IMR-90 (cell line): ENCODE results near the gene KCNA10. TPM values are rescaled to one million over a fixed set of nuclear protein-coding genes. Genes with fewer than 3 reads are reported as not detected.

Experiments
- ATAC-seq: fragments of 200-7000 bp; cut with Tn5 transposase; 2 replicates; pipeline ENCODE4 v1.9.1; 2020; ENCODE audit warnings: low read depth, mild to moderate bottlenecking, moderate library complexity
- BruUV-seq: library from RNA; stranded (reverse); fragments of 400-500 nt; replicated peaks from 2 replicates; lab custom pipeline; 2021; lab: Mats Ljungman, UMichigan
- CTCF ChIA-PET: fragments of 300-600 bp; formaldehyde crosslinking; extraction: SDS; loops from one replicate; lab custom pipeline; 2021; ENCODE audit warnings: antibody characterized with exemption; lab: Yijun Ruan, JAX
- POLR2A ChIA-PET: fragments of 300-600 bp; sonication (Branson Sonifier 250); formaldehyde crosslinking; loops from one replicate; lab custom pipeline; 2022; ENCODE audit warnings: antibody characterized with exemption; ENCODE audit not compliant: unreplicated experiment; lab: Charles Lee
- DNase-seq: peaks from one replicate; pipeline ENCODE4 v3.0.0; 2013
- H2AFZ ChIP-seq: replicated peaks from 2 replicates; pipeline ENCODE3; 2013; ENCODE audit warnings: low read length, mild to moderate bottlenecking; ENCODE audit not compliant: poor library complexity
- H2AK5ac ChIP-seq: 2 replicates; pipeline ENCODE4 v1.6.1; 2013; ENCODE audit warnings: low read depth, low read length, inconsistent platforms
- H2AK9ac ChIP-seq: replicated peaks from 2 replicates; pipeline ENCODE3; 2013; ENCODE audit warnings: mild to moderate bottlenecking, low read depth, low read length, moderate library complexity; ENCODE audit not compliant: poor library complexity
- H2BK120ac ChIP-seq: 2 replicates; pipeline ENCODE4 v1.6.1; 2013; ENCODE audit warnings: low read depth, low read length, inconsistent platforms
- H2BK15ac ChIP-seq: 3 replicates; pipeline ENCODE4 v1.6.1; 2013; ENCODE audit warnings: low read depth, low read length, inconsistent platforms
- H2BK20ac ChIP-seq: 2 replicates; pipeline ENCODE4 v1.6.1; 2013; ENCODE audit warnings: low read depth, mild to moderate bottlenecking, inconsistent platforms, low read length, moderate library complexity
- H2BK5ac ChIP-seq: 2 replicates; pipeline ENCODE4 v1.6.1; 2013; ENCODE audit warnings: mild to moderate bottlenecking, low read depth, low read length, inconsistent platforms; ENCODE audit not compliant: poor library complexity, severe bottlenecking
- H3K14ac ChIP-seq: replicated peaks from 2 replicates; pipeline ENCODE4 v1.6.1; 2013; ENCODE audit warnings: low read depth, low read length, inconsistent platforms
- H3K18ac ChIP-seq: 2 replicates; pipeline ENCODE4 v1.6.1; 2013; ENCODE audit warnings: low read depth, low read length, control low read depth
- H3K23ac ChIP-seq: 2 replicates; pipeline ENCODE4 v1.6.1; 2013; ENCODE audit warnings: low read depth, low read length, inconsistent platforms
- H3K27ac ChIP-seq: 2 replicates; pipeline ENCODE4 v1.5.1; 2013; ENCODE audit warnings: mild to moderate bottlenecking, control low read depth, low read length; ENCODE audit not compliant: insufficient read depth
- H3K27me3 ChIP-seq: 2 replicates; pipeline ENCODE4 v1.6.1; 2013; ENCODE audit warnings: low read length; ENCODE audit not compliant: control insufficient read depth, insufficient read depth
- H3K36me3 ChIP-seq: 2 replicates; pipeline ENCODE4 v1.6.1; 2013; ENCODE audit warnings: low read length, mixed read lengths; ENCODE audit not compliant: control insufficient read depth, insufficient read depth
- H3K4ac ChIP-seq: 2 replicates; pipeline ENCODE4 v1.6.1; 2013; ENCODE audit warnings: low read depth, low read length, inconsistent platforms
- H3K4me1 ChIP-seq: 2 replicates; pipeline ENCODE4 v1.6.1; 2013; ENCODE audit warnings: low read length, mixed read lengths; ENCODE audit not compliant: control insufficient read depth, insufficient read depth
- H3K4me2 ChIP-seq: 2 replicates; pipeline ENCODE4 v1.6.1; 2013; ENCODE audit warnings: low read depth, mild to moderate bottlenecking, control low read depth, low read length, moderate library complexity
- H3K4me3 ChIP-seq: 2 replicates; pipeline ENCODE4 v1.5.1; 2013; ENCODE audit warnings: low read depth, mild to moderate bottlenecking, control low read depth, low read length, moderate library complexity; ENCODE audit not compliant: insufficient read depth
- H3K56ac ChIP-seq: 2 replicates; pipeline ENCODE4 v1.6.1; 2013; ENCODE audit warnings: low read length, inconsistent platforms; ENCODE audit not compliant: insufficient read depth; ENCODE audit errors: extremely low read depth
- H3K79me1 ChIP-seq, 2 experiments: 2 replicates each; pipeline ENCODE4 v1.6.1; 2013; ENCODE audit warnings: low read length in 2 of 2, inconsistent platforms in 1 of 2, low read depth in 1 of 2
- H3K9ac ChIP-seq: 2 replicates; pipeline ENCODE4 v1.6.1; 2013; ENCODE audit warnings: low read depth, low read length, control low read depth
- H3K9me1 ChIP-seq: 2 replicates; pipeline ENCODE4 v1.6.1; 2013; ENCODE audit warnings: low read length, inconsistent platforms; ENCODE audit not compliant: insufficient read depth
- H3K9me3 ChIP-seq: 2 replicates; pipeline ENCODE4 v1.6.1; 2013; ENCODE audit warnings: low read length; ENCODE audit not compliant: control insufficient read depth, insufficient read depth
- H4K20me1 ChIP-seq: 2 replicates; pipeline ENCODE4 v1.6.1; 2013; ENCODE audit warnings: low read length, inconsistent platforms; ENCODE audit not compliant: insufficient read depth
- H4K5ac ChIP-seq: 2 replicates; pipeline ENCODE4 v1.6.1; 2013; ENCODE audit warnings: mild to moderate bottlenecking, low read depth, low read length, control low read depth
- H4K8ac ChIP-seq, 2 experiments: 2 replicates each; pipeline ENCODE4 v1.6.1; 2013; ENCODE audit warnings: low read depth in 2 of 2, low read length in 2 of 2, control low read depth in 1 of 2, inconsistent platforms in 1 of 2
- H4K91ac ChIP-seq: 2 replicates; pipeline ENCODE4 v1.6.1; 2013; ENCODE audit warnings: low read depth, low read length, inconsistent platforms; ENCODE audit not compliant: insufficient read depth
- CEBPB ChIP-seq: IDR thresholded peaks from 2 replicates; pipeline ENCODE4 v1.6.1; 2012; ENCODE audit warnings: low read depth, low read length, improper control_type of control experiment
- MXI1 ChIP-seq: IDR thresholded peaks from 2 replicates; pipeline ENCODE4 v1.6.1; 2012; ENCODE audit warnings: low read depth, mild to moderate bottlenecking, low read length, moderate library complexity, borderline replicate concordance
- WGBS, 2 experiments: methylation state at CpG; one replicate each; pipeline versions ENCODE4 v1.1.5 to v1.1.7; 2013; ENCODE audit warnings: missing lambda C conversion rate in 2 of 2; ENCODE audit not compliant: insufficient read length in 1 of 2; ENCODE audit errors: extremely low coverage in 2 of 2; 5-methylcytosine and 5-hydroxymethylcytosine counted together
- dilution Hi-C: fragments of 300-500 bp; cut with HindIII; formaldehyde crosslinking; loops from one replicate; pipeline ENCODE4 v1.14.3; 2018; ENCODE audit warnings: low sequenced_read_pairs; ENCODE audit not compliant: unreplicated experiment
- in situ Hi-C: fragments of 300-500 bp; cut with MboI; formaldehyde crosslinking; loops from 3 replicates; pipeline ENCODE4 v1.14.3; 2019; ENCODE audit warnings: low sequenced_read_pairs, inconsistent platforms, mixed read lengths
- intact Hi-C: fragments of 100-400 bp; cut with micrococcal nuclease; formaldehyde crosslinking; loops from 2 replicates; pipeline ENCODE4 v1.10.0; 2022
- polyA plus RNA-seq, 3 experiments: library from polyadenylated mRNA; depleted of rRNA; stranded (reverse); fragments of >200 nt; gene quantifications; 2 replicates each; pipeline ENCODE4 v1.2.3, GENCODE V29; 2012; ENCODE audit warnings: low replicate concordance in 1 of 3
- total RNA-seq: library from RNA; depleted of rRNA; stranded (reverse); fragments of >200 nt; gene quantifications from 2 replicates; pipeline ENCODE4 v1.2.3, GENCODE V29; 2012

The KCNA10 gene
- total and polyA plus RNA-seq, 2 of the 4 experiments (the other 2 are of a cell fraction) = not detected

DNA sequence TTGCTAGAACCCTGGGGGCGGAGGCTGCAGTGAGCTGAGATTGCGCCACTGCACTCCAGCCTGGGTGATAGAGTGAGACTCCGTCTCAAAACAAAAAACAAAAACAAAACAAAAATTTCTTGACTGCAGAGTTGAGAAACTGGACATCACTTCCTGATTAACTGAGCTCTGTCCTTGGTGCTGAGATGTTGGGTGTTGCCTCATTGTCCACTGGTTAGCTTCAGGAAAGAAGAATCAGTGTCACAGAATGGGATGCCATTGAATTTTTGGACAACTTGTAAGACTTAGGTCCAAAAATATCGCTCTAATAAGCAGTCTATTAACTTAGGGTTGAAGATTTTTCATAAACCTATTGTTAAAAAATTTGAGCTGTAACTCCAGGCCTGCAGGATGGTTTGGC lies 23.8 kb upstream of the KCNA10 start:
- CTCF ChIA-PET = no interaction called here

More for the DNA sequence above, 23.8 kb upstream of the KCNA10 start:
- Histone ChIP-seq H3K56ac (no peak overlapping the region), H3K23ac (no peak overlapping the region), H3K9me1 (no peaks in the 10 kb centered on the region), H2BK15ac (no peak overlapping the region), H2AK9ac (no peak overlapping the region), H4K5ac (no peak overlapping the region), H2AK5ac (no peak overlapping the region), H3K27me3 (peaks cover 1% of the 10 kb centered on the region; the same call in 1 of the 2 replicates), H3K36me3 (no peaks in the 10 kb centered on the region), H4K8ac (no peak overlapping the region), H3K9me3 (no peaks in the 10 kb centered on the region), H2BK5ac (no peak overlapping the region), H4K91ac (no peak overlapping the region), H2AFZ (no peak overlapping the region), H3K4me3 (no peak overlapping the region), H2BK20ac (no peak overlapping the region), H3K14ac (no peak overlapping the region), H3K79me1 (no peaks in the 10 kb centered on the region), H3K9ac (no peak overlapping the region), H3K4ac (no peak overlapping the region), H3K18ac (no peak overlapping the region), H2BK120ac (no peak overlapping the region), H4K20me1 (no peaks in the 10 kb centered on the region), H3K4me2 (no peak overlapping the region), H3K27ac (no peak overlapping the region), H3K4me1 (no peaks in the 10 kb centered on the region)
- BruUV-seq = no TSS peak
- dilution Hi-C loops = no loop called here
- POLR2A ChIA-PET = no interaction called here
- intact Hi-C loops = no loop called here
- ATAC-seq (peak; percentile 63; the same call in 1 of the 2 replicates), DNase-seq (peak; percentile 43)
- peak; percentile 58; the same call in 1 of the 2 replicates for TF ChIP-seq CEBPB
- TF ChIP-seq MXI1 = no peak
- no CpG with 5 or more reads among the region's 4 CpGs for WGBS, 2 experiments
- in situ Hi-C loops = no loop called here
